VCaP (cell line): ENCODE measurements around the gene ICOS.
A peak's percentile ranks its signal among the peaks of the same experiment; 100 is the strongest.
"Not testable (repeated sequence)": the region's sequence is repeated elsewhere in the genome, so short reads cannot be mapped to it uniquely, and the experiment has no call there.

Experiments
- H3K27ac ChIP-seq: fragments of 450-650 bp; 2 replicates; pipeline ENCODE4 v1.5.1; 2017
- TF ChIP-seq, protein P1 (sequence below): fragments of 450-650 bp; conservative IDR thresholded peaks from 2 replicates; pipeline ENCODE4 v1.5.1; 2017; ENCODE audit warnings: mild to moderate bottlenecking, moderate library complexity

ICOS gene

DNA sequence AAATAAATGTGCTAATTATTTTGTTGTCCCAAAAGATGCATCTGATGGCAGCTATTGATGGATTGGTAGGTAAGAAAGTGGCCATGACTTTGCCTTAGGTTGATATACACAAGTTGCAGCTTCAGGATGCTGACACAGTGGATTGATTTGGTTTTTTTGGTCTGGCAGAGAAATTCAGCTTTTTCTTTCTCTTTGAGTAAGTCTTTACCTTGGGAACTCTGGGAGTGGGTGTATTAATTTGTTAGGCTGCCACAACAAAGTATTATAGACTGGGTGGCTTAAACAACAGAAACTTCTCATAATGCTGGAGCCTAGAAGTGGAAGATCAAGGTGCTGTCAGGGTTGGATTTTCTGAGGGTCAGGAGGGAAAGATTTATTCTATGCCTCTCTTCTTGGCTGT lies 19.8 kb upstream of the ICOS start:
- TF ChIP-seq, protein P1, sequence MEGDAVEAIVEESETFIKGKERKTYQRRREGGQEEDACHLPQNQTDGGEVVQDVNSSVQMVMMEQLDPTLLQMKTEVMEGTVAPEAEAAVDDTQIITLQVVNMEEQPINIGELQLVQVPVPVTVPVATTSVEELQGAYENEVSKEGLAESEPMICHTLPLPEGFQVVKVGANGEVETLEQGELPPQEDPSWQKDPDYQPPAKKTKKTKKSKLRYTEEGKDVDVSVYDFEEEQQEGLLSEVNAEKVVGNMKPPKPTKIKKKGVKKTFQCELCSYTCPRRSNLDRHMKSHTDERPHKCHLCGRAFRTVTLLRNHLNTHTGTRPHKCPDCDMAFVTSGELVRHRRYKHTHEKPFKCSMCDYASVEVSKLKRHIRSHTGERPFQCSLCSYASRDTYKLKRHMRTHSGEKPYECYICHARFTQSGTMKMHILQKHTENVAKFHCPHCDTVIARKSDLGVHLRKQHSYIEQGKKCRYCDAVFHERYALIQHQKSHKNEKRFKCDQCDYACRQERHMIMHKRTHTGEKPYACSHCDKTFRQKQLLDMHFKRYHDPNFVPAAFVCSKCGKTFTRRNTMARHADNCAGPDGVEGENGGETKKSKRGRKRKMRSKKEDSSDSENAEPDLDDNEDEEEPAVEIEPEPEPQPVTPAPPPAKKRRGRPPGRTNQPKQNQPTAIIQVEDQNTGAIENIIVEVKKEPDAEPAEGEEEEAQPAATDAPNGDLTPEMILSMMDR: no peak
- no peak overlapping the region for H3K27ac ChIP-seq

DNA sequence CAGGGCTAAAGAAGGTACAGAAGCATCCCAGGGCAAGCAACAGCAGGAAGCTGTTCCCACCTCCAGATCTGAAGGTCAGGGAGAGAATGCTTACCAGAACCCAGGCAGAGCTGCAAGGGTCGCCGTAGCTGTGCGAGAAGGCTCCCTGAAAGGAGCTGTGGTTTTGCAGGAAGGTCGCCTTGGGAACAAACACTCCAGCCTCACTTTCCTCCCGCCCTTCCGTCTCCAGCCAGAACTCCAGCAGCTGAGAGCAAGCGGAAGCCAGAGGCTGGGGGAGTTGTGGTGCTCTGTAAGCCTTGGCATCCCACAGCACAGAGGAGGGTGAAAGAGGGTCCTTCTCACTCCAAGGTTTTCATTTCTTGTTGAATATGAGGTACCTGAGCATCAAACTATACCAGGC lies 18.3 kb upstream of the ICOS start:
- TF ChIP-seq, protein P1: no peak
- no peak overlapping the region for H3K27ac ChIP-seq

DNA sequence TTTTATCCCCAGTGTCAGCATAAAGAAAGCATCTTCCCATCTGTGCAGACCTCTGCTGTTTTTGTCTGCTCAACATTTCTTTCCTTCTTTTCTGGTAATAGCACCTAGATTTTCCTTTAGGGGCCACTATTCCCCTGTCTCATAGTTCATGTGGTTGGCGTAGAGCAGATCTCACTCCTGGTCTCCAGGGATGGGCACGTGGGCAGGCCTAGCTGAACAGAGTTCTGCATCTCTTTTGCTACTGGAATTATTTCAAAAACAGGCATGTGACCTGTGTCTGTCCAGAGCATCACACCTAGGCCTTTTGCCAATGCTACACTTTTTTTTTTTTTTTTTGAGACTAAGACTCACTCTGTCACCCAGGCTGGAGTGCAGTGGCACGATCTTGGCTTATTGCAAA lies 17.7 kb upstream of the ICOS start:
- no peak overlapping the region for H3K27ac ChIP-seq
- TF ChIP-seq, protein P1: no peak

GRCh38 chr2:203925512-203926158 lies 10.9 kb upstream of the ICOS start:
- H3K27ac ChIP-seq: no peak overlapping the region
- TF ChIP-seq, protein P1: no peak

GRCh38 chr2:203928849-203929248 lies 7.7 kb upstream of the ICOS start:
- no peak overlapping the region for H3K27ac ChIP-seq
- TF ChIP-seq, protein P1: peak; percentile 78

DNA sequence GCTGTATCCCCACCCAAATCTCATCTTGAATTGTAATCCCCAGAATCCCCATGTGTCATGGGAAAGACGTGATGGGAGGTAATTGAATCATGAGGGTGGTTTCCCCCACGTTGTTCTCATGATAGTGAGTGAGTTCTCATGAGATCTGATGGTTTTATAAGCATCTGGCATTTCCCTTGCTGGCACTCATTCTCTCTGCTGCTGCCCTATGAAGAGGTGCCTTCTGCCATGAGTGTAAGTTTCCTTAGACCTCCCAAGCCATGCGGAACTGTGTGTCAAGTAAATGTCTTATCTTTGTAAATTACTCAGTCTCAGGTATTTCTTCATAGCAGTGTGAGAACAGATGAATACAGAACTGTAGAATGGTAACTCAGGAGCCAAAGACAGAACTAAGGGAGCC lies 5.3 kb upstream of the ICOS start:
- not testable (repeated sequence) for H3K27ac ChIP-seq

- H3K27ac ChIP-seq: no peak overlapping the region
- TF ChIP-seq, protein P1: no peak
These were observed 2.5 kb upstream of the ICOS start for GRCh38 chr2:203934041-203934492.

- TF ChIP-seq, protein P1: no peak
- H3K27ac ChIP-seq: no peak overlapping the region
These were observed 1.7 kb upstream of the ICOS start for GRCh38 chr2:203934711-203935438.
